SU-DHL-6 (cell line): ENCODE measurements around the gene AKR1C1.

Experiments
- H2AFZ ChIP-seq: fragments of 200-600 bp; sonication (generic); 2 replicates; pipeline ENCODE4 v1.6.1; 2014; ENCODE audit warnings: low read depth, mild to moderate bottlenecking, moderate library complexity, mixed read lengths, antibody characterized with exemption, low read length; ENCODE audit not compliant: severe bottlenecking
- H3F3A ChIP-seq: fragments of 200-600 bp; shearing (Covaris generic); 2 replicates; pipeline ENCODE4 v1.6.0; 2016; ENCODE audit warnings: antibody characterized with exemption, mild to moderate bottlenecking; ENCODE audit not compliant: insufficient read depth
- H3K27ac ChIP-seq: fragments of 200-600 bp; sonication (generic); 2 replicates; pipeline ENCODE4 v1.5.1; 2016; ENCODE audit warnings: low read depth, mild to moderate bottlenecking, low read length, moderate library complexity, mixed read lengths
- H3K27me3 ChIP-seq: fragments of 200-600 bp; sonication (generic), shearing (Covaris generic); 2 replicates; pipeline ENCODE4 v1.6.0; 2014; ENCODE audit warnings: mild to moderate bottlenecking, low read length
- H3K36me3 ChIP-seq: fragments of 200-600 bp; sonication (generic); 2 replicates; pipeline ENCODE4 v1.6.1; 2014; ENCODE audit warnings: mild to moderate bottlenecking, low read length, mixed read lengths
- H3K4me2 ChIP-seq: fragments of 300-600, 200-600 bp; shearing (Covaris generic), sonication (generic); 2 replicates; pipeline ENCODE4 v1.6.0; 2014; ENCODE audit warnings: low read length, low read depth, mild to moderate bottlenecking; ENCODE audit not compliant: poor library complexity, severe bottlenecking
- H3K4me3 ChIP-seq: fragments of 200-600 bp; sonication (generic); 2 replicates; pipeline ENCODE4 v1.5.1; 2014; ENCODE audit warnings: antibody characterized with exemption, low read length, mild to moderate bottlenecking, mixed read lengths; ENCODE audit not compliant: insufficient read depth, poor library complexity, severe bottlenecking
- H3K79me2 ChIP-seq: fragments of 200-600 bp; sonication (generic); 2 replicates; pipeline ENCODE4 v1.6.1; 2014; ENCODE audit warnings: mild to moderate bottlenecking, low read length, moderate library complexity; ENCODE audit not compliant: insufficient read depth
- H3K9ac ChIP-seq: fragments of 200-600 bp; sonication (generic); 2 replicates; pipeline ENCODE4 v1.7.0; 2014; ENCODE audit warnings: mild to moderate bottlenecking, low read length
- H3K9me2 ChIP-seq: fragments of 200-600 bp; sonication (generic); replicated peaks from 2 replicates; pipeline ENCODE4 v1.6.1; 2014; ENCODE audit warnings: low read length; ENCODE audit not compliant: insufficient read depth
- H3K9me3 ChIP-seq: fragments of 200-600 bp; sonication (generic); 2 replicates; pipeline ENCODE4 v1.6.1; 2014; ENCODE audit warnings: low read length, mixed read lengths; ENCODE audit not compliant: insufficient read depth
- H4K20me1 ChIP-seq: fragments of 200-600 bp; sonication (generic); 2 replicates; pipeline ENCODE4 v1.6.1; 2014; ENCODE audit warnings: low read depth, mild to moderate bottlenecking, antibody characterized with exemption, low read length, moderate library complexity, mixed read lengths
- CTCF ChIP-seq: fragments of 200-600 bp; sonication (generic); IDR thresholded peaks from one replicate; pipeline ENCODE4 v1.5.1; 2017; ENCODE audit warnings: antibody characterized with exemption, mild to moderate bottlenecking, low read length, moderate library complexity; ENCODE audit not compliant: insufficient read depth, poor library complexity, severe bottlenecking
- EZH2phosphoT487 ChIP-seq: fragments of 200-600 bp; sonication (generic), shearing (Covaris generic); conservative IDR thresholded peaks from 2 replicates; pipeline ENCODE4 v1.6.1; 2018; ENCODE audit warnings: mild to moderate bottlenecking, antibody characterized with exemption, low read length, moderate library complexity, mixed read lengths

The AKR1C1 gene

GRCh38 chr10:4981722-4982471 lies 18.7 kb downstream of the AKR1C1 start:
- H3F3A ChIP-seq, result no peaks in the 10 kb centered on the region
- H3K79me2 ChIP-seq, result no peaks in the 10 kb centered on the region
- H3K27ac ChIP-seq, result no peak overlapping the region
- TF ChIP-seq CTCF (no peak), EZH2phosphoT487 (no peak)
- no peaks in the 10 kb centered on the region for H3K9me3 ChIP-seq
- no peak overlapping the region for H3K4me2 ChIP-seq
- no peaks in the 10 kb centered on the region for H3K36me3 ChIP-seq
- no peak overlapping the region for H3K9ac ChIP-seq
- H3K4me3 ChIP-seq, result no peak overlapping the region
- H3K9me2 ChIP-seq, result no peaks in the 10 kb centered on the region
- no peaks in the 10 kb centered on the region for H4K20me1 ChIP-seq
- no peak overlapping the region for H2AFZ ChIP-seq
- H3K27me3 ChIP-seq, result no peaks in the 10 kb centered on the region

- Histone ChIP-seq H4K20me1 (no peaks in the 10 kb centered on the region), H3K27ac (no peak overlapping the region), H3K27me3 (no peaks in the 10 kb centered on the region), H3K9me3 (no peaks in the 10 kb centered on the region), H3K4me3 (no peak overlapping the region), H3F3A (no peaks in the 10 kb centered on the region), H3K4me2 (no peak overlapping the region), H3K9ac (no peak overlapping the region), H2AFZ (no peak overlapping the region), H3K36me3 (no peaks in the 10 kb centered on the region), H3K79me2 (no peaks in the 10 kb centered on the region), H3K9me2 (no peaks in the 10 kb centered on the region)
- TF ChIP-seq EZH2phosphoT487 (no peak), CTCF (no peak)
These were observed 19.6 kb downstream of the AKR1C1 start for GRCh38 chr10:4982764-4983226.

GRCh38 chr10:4983615-4984216 lies 20.5 kb downstream of the AKR1C1 start:
- Histone ChIP-seq H3K27me3 (no peaks in the 10 kb centered on the region), H3K4me2 (no peak overlapping the region), H3K4me3 (no peak overlapping the region), H3F3A (no peaks in the 10 kb centered on the region), H3K9ac (no peak overlapping the region), H3K27ac (no peak overlapping the region), H3K36me3 (no peaks in the 10 kb centered on the region), H4K20me1 (no peaks in the 10 kb centered on the region), H3K9me3 (no peaks in the 10 kb centered on the region), H3K79me2 (no peaks in the 10 kb centered on the region), H3K9me2 (no peaks in the 10 kb centered on the region), H2AFZ (no peak overlapping the region)
- TF ChIP-seq EZH2phosphoT487 (no peak), CTCF (no peak)
